ENCODE data around the gene CEACAM21. TPM values are rescaled to one million over a fixed set of nuclear protein-coding genes. Genes with fewer than 3 reads are reported as not detected.

Gene CEACAM21
- total RNA-seq, 4 donors from 2014 or later: 0.60 to 2.2 (median 0.87) TPM; not detected in 1

GRCh38 chr19:41606215-41606837 lies 30.4 kb downstream of the CEACAM21 start:
- DNase-seq (ENCODE audit: low spot score in 2 of 2): no peak
- 75 to 86% methylated on average over 5 of the region's 5 CpGs for WGBS, 2 donors
- no peaks in the 10 kb centered on the region for H3K4me1 ChIP-seq
- no peak overlapping the region for H3K4me3 ChIP-seq
- no peaks in the 10 kb centered on the region for H3K27me3 ChIP-seq
- no peak for TF ChIP-seq EP300 (IDR thresholded peaks at IDR 0.05)
- TF ChIP-seq POLR2A (IDR thresholded peaks at IDR 0.05): no peak
- TF ChIP-seq, protein P1, sequence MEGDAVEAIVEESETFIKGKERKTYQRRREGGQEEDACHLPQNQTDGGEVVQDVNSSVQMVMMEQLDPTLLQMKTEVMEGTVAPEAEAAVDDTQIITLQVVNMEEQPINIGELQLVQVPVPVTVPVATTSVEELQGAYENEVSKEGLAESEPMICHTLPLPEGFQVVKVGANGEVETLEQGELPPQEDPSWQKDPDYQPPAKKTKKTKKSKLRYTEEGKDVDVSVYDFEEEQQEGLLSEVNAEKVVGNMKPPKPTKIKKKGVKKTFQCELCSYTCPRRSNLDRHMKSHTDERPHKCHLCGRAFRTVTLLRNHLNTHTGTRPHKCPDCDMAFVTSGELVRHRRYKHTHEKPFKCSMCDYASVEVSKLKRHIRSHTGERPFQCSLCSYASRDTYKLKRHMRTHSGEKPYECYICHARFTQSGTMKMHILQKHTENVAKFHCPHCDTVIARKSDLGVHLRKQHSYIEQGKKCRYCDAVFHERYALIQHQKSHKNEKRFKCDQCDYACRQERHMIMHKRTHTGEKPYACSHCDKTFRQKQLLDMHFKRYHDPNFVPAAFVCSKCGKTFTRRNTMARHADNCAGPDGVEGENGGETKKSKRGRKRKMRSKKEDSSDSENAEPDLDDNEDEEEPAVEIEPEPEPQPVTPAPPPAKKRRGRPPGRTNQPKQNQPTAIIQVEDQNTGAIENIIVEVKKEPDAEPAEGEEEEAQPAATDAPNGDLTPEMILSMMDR (IDR thresholded peaks at IDR 0.05): no peak
- H3K36me3 ChIP-seq: no peaks in the 10 kb centered on the region
- H3K27ac ChIP-seq: no peak overlapping the region
- no peaks in the 10 kb centered on the region for H3K9me3 ChIP-seq

- no peak overlapping the region for H3K4me3 ChIP-seq
- H3K27ac ChIP-seq: no peak overlapping the region
- 72 to 78% methylated on average over 1 of the region's 1 CpG for WGBS, 2 donors
- H3K27me3 ChIP-seq: no peaks in the 10 kb centered on the region
- no peaks in the 10 kb centered on the region for H3K4me1 ChIP-seq
- DNase-seq (ENCODE audit: low spot score in 2 of 2): no peak
- H3K36me3 ChIP-seq: no peaks in the 10 kb centered on the region
- TF ChIP-seq EP300 (IDR thresholded peaks at IDR 0.05) (no peak), POLR2A (IDR thresholded peaks at IDR 0.05) (no peak)
- TF ChIP-seq, protein P1 (IDR thresholded peaks at IDR 0.05): no peak
- H3K9me3 ChIP-seq: no peaks in the 10 kb centered on the region
These were observed 31.7 kb downstream of the CEACAM21 start for GRCh38 chr19:41607668-41608067.

DNA sequence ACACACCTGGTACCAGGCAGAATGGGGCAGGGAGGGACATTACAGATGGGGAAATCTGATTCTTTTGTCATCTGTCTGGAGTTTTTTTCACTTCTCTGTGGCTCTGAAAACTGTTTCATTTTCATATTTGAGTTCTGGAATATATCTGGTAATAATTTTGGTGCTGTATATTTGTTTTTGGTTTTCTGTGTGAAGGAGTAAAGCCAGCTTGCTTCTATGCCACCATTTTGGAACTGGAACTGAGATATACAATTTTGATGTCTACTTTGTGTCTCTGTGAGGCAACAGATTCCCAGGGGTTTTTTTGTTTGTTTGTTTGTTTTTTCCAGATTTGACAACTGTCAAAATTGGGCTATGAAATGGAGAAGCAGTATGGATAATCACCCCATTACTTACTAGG lies 34.8 kb downstream of the CEACAM21 start:
- H3K4me1 ChIP-seq: no peaks in the 10 kb centered on the region
- no peaks in the 10 kb centered on the region for H3K27me3 ChIP-seq
- no peak for DNase-seq (ENCODE audit: low spot score in 2 of 2)
- TF ChIP-seq POLR2A (IDR thresholded peaks at IDR 0.05): no peak
- no peak for TF ChIP-seq EP300 (IDR thresholded peaks at IDR 0.05)
- TF ChIP-seq, protein P1 (IDR thresholded peaks at IDR 0.05): no peak
- H3K27ac ChIP-seq: no peak overlapping the region
- H3K4me3 ChIP-seq: no peak overlapping the region
- no peaks in the 10 kb centered on the region for H3K36me3 ChIP-seq
- no peaks in the 10 kb centered on the region for H3K9me3 ChIP-seq

GRCh38 chr19:41612483-41612882 lies 36.5 kb downstream of the CEACAM21 start:
- Histone ChIP-seq H3K27me3 (no peaks in the 10 kb centered on the region), H3K4me1 (no peaks in the 10 kb centered on the region), H3K36me3 (no peaks in the 10 kb centered on the region), H3K4me3 (no peak overlapping the region), H3K27ac (no peak overlapping the region), H3K9me3 (no peaks in the 10 kb centered on the region)
- no peak for DNase-seq (ENCODE audit: low spot score in 2 of 2)
- TF ChIP-seq, protein P1 (IDR thresholded peaks at IDR 0.05): no peak
- TF ChIP-seq EP300 (IDR thresholded peaks at IDR 0.05) (no peak), POLR2A (IDR thresholded peaks at IDR 0.05) (no peak)
- 65 to 74% methylated on average over 4 of the region's 4 CpGs for WGBS, 2 donors

- no peak for DNase-seq (ENCODE audit: low spot score in 2 of 2)
- 81 to 88% methylated on average over 4 of the region's 4 CpGs for WGBS, 2 donors
- Histone ChIP-seq H3K36me3 (no peaks in the 10 kb centered on the region), H3K4me1 (no peaks in the 10 kb centered on the region), H3K27me3 (no peaks in the 10 kb centered on the region), H3K9me3 (no peaks in the 10 kb centered on the region), H3K27ac (no peak overlapping the region), H3K4me3 (no peak overlapping the region)
- TF ChIP-seq EP300 (IDR thresholded peaks at IDR 0.05): no peak
- TF ChIP-seq, protein P1 (IDR thresholded peaks at IDR 0.05): no peak
- TF ChIP-seq POLR2A (IDR thresholded peaks at IDR 0.05): no peak
These were observed 39.2 kb downstream of the CEACAM21 start for GRCh38 chr19:41615207-41615606.

All from tibial nerve (tissue), 4 donors.